Measurements from ENCODE around the gene SSBP3. TPM values are rescaled to one million over a fixed set of nuclear protein-coding genes. Genes with fewer than 3 reads are reported as not detected.
A peak's percentile ranks its signal among the peaks of the same experiment; 100 is the strongest.

Gene SSBP3
- total and polyA plus RNA-seq, 2 experiments from 2014 or later: 6.2 to 19.9 TPM

DNA sequence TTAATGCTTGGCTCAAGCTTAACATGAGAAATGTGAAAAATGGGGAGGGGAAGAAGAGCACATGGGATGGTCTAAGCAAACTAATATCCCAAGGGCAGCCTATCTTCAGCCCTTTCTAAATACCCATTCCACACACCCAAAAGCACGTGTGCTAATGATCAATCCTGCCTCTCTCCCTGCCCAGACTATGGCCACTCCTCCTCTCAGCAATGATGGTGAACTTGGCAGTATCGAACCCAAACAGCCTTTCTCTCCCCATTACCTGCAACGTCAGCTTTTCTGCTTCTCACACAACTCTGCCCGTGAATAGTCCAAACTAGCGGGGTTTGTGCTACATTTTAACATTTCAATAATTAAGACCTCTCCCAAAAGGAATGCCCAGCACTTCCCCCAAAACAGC is 41.6 kb downstream of the SSBP3 start:
- no peaks in the 10 kb centered on the region for H3K9me2 ChIP-seq (ENCODE audit: insufficient read depth)
- H3K79me2 ChIP-seq (ENCODE audit: insufficient read depth): peaks cover 88% of the 10 kb centered on the region
- H2AFZ ChIP-seq: no peak overlapping the region
- no peak overlapping the region for H3K4me2 ChIP-seq (ENCODE audit: unreplicated experiment)
- in situ Hi-C loops (cut with MboI): no loop called here
- H4K20me1 ChIP-seq (ENCODE audit: insufficient read depth): no peaks in the 10 kb centered on the region
- no peak for DNase-seq
- H3K27ac ChIP-seq: no peak overlapping the region
- H3K4me3 ChIP-seq: no peak overlapping the region
- H3K4me1 ChIP-seq (ENCODE audit: insufficient read depth): peaks cover 11% of the 10 kb centered on the region
- H3K27me3 ChIP-seq (replicated peaks; ENCODE audit: insufficient read depth): no peaks in the 10 kb centered on the region
- no peak overlapping the region for H3K9ac ChIP-seq
- no peaks in the 10 kb centered on the region for H3K36me3 ChIP-seq (ENCODE audit: low read depth)
- no peaks in the 10 kb centered on the region for H3K9me3 ChIP-seq (ENCODE audit: low read depth)
- 72 to 74% methylated on average over 5 of the region's 5 CpGs for WGBS, 2 experiments (ENCODE audit: low coverage in 1 of 2, low lambda C conversion rate in 2 of 2, missing lambda C conversion rate in 2 of 2)
- TF ChIP-seq EZH2 (IDR thresholded peaks at IDR 0.05; ENCODE audit: insufficient read depth, poor library complexity, severe bottlenecking) (no peak), EZH2phosphoT487 (IDR thresholded peaks at IDR 0.05; ENCODE audit: insufficient read depth, low read depth) (no peak)
- H3F3A ChIP-seq (ENCODE audit: insufficient read depth): 0 out of 2 replicates have a peak, but pooled peaks cover 4% of the 10 kb centered on the region

DNA sequence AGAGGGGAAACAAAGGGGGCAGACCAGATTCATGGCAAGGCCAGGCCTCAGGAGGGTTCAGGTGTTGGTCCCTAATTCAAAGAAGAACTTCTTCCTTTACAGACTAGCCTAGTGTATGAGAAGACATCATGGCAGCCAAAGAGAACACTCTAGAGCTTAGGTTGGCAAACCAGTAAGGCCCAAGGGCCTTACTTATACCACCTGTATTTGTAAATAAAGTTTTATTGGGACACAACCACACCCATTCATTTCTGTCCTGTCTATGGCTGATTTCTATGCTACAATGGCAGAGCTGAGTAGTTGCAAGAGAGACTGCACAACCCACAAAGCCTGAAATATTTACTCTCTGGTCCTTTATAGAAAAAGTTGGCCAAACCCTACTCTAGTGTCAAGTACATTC is 42.3 kb downstream of the SSBP3 start:
- H3K9ac ChIP-seq: no peak overlapping the region
- H2AFZ ChIP-seq: no peak overlapping the region
- peaks cover 11% of the 10 kb centered on the region for H3K4me1 ChIP-seq (ENCODE audit: insufficient read depth)
- no peaks in the 10 kb centered on the region for H3K27me3 ChIP-seq (replicated peaks; ENCODE audit: insufficient read depth)
- H3K9me3 ChIP-seq (ENCODE audit: low read depth): no peaks in the 10 kb centered on the region
- no peak for DNase-seq
- 0 out of 2 replicates have a peak, but pooled peaks cover 4% of the 10 kb centered on the region for H3F3A ChIP-seq (ENCODE audit: insufficient read depth)
- in situ Hi-C loops (cut with MboI): no loop called here
- TF ChIP-seq EZH2 (IDR thresholded peaks at IDR 0.05; ENCODE audit: insufficient read depth, poor library complexity, severe bottlenecking): no peak
- no peak for TF ChIP-seq EZH2phosphoT487 (IDR thresholded peaks at IDR 0.05; ENCODE audit: insufficient read depth, low read depth)
- peaks cover 89% of the 10 kb centered on the region for H3K79me2 ChIP-seq (ENCODE audit: insufficient read depth)
- H3K4me3 ChIP-seq: no peak overlapping the region
- no peaks in the 10 kb centered on the region for H4K20me1 ChIP-seq (ENCODE audit: insufficient read depth)
- no peaks in the 10 kb centered on the region for H3K9me2 ChIP-seq (ENCODE audit: insufficient read depth)
- H3K27ac ChIP-seq: no peak overlapping the region
- no peak overlapping the region for H3K4me2 ChIP-seq (ENCODE audit: unreplicated experiment)
- no peaks in the 10 kb centered on the region for H3K36me3 ChIP-seq (ENCODE audit: low read depth)

DNA sequence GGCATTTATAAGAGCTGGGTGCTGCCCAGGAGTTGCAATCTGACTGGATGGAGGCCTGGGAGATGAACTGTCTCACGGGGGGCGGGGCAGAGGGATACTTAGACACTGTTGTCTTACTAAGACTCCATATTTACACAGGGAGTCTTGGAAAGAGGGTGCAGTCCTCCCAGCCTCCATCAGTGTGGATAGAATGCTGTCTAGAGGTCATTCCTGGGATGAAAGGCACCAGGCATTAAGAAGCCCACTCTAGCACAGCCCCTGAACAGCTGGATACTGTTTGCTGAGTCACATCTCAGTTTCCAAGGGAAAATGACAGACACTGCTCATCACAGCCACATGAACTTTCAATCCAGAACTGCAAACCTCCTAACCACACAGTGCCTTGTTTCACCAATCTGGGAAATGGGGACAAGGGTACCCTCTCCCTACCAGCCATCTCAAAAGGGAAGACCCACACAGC is 43.3 kb downstream of the SSBP3 start:
- DNase-seq: peak; percentile 30
- no peaks in the 10 kb centered on the region for H3K36me3 ChIP-seq (ENCODE audit: low read depth)
- peaks cover 6% of the 10 kb centered on the region for H3K4me1 ChIP-seq (ENCODE audit: insufficient read depth)
- TF ChIP-seq EZH2phosphoT487 (IDR thresholded peaks at IDR 0.05; ENCODE audit: insufficient read depth, low read depth): no peak
- no peak for TF ChIP-seq EZH2 (IDR thresholded peaks at IDR 0.05; ENCODE audit: insufficient read depth, poor library complexity, severe bottlenecking)
- H3K9ac ChIP-seq: no peak overlapping the region
- no peaks in the 10 kb centered on the region for H3K9me2 ChIP-seq (ENCODE audit: insufficient read depth)
- 0 out of 2 replicates have a peak, but pooled peaks cover 4% of the 10 kb centered on the region for H3F3A ChIP-seq (ENCODE audit: insufficient read depth)
- in situ Hi-C loops (cut with MboI): no loop called here
- peaks cover 89% of the 10 kb centered on the region for H3K79me2 ChIP-seq (ENCODE audit: insufficient read depth)
- no peak overlapping the region for H2AFZ ChIP-seq
- H4K20me1 ChIP-seq (ENCODE audit: insufficient read depth): no peaks in the 10 kb centered on the region
- no peak overlapping the region for H3K27ac ChIP-seq
- WGBS, 2 experiments (ENCODE audit: low coverage in 1 of 2, low lambda C conversion rate in 2 of 2, missing lambda C conversion rate in 2 of 2): 85% methylated on average over 2 of the region's 2 CpGs
- no peak overlapping the region for H3K4me3 ChIP-seq
- H3K4me2 ChIP-seq (ENCODE audit: unreplicated experiment): no peak overlapping the region
- no peaks in the 10 kb centered on the region for H3K27me3 ChIP-seq (replicated peaks; ENCODE audit: insufficient read depth)
- no peaks in the 10 kb centered on the region for H3K9me3 ChIP-seq (ENCODE audit: low read depth)

DNA sequence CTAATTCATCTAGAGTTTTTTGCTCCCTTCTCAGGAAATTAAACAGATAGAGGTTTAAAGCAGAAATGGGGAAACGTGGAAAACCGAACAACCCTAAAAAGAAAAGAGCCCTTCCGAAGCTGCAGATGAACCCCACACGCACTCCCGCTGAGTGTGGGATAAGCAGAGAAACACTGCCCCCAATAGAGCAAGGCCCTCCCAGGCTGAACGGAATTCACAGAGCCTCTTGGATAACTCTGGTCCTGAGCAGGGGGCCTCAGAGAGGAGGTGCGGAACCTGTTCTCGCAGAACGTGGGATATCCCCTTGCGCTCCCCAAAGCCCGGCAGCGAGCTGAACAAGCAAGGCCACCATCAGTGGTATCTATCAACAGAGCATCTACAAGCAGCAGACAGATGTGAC is 44.9 kb downstream of the SSBP3 start:
- Histone ChIP-seq H3K36me3 (ENCODE audit: low read depth) (no peaks in the 10 kb centered on the region), H3K4me3 (no peak overlapping the region), H4K20me1 (ENCODE audit: insufficient read depth) (no peaks in the 10 kb centered on the region), H3K9ac (no peak overlapping the region), H3K9me3 (ENCODE audit: low read depth) (no peaks in the 10 kb centered on the region), H2AFZ (no peak overlapping the region), H3K4me2 (ENCODE audit: unreplicated experiment) (no peak overlapping the region), H3K9me2 (ENCODE audit: insufficient read depth) (no peaks in the 10 kb centered on the region), H3K27me3 (replicated peaks; ENCODE audit: insufficient read depth) (no peaks in the 10 kb centered on the region), H3F3A (ENCODE audit: insufficient read depth) (no peaks in the 10 kb centered on the region), H3K4me1 (ENCODE audit: insufficient read depth) (no peaks in the 10 kb centered on the region), H3K27ac (no peak overlapping the region), H3K79me2 (ENCODE audit: insufficient read depth) (peaks cover 94% of the 10 kb centered on the region)
- TF ChIP-seq EZH2phosphoT487 (IDR thresholded peaks at IDR 0.05; ENCODE audit: insufficient read depth, low read depth) (no peak), EZH2 (IDR thresholded peaks at IDR 0.05; ENCODE audit: insufficient read depth, poor library complexity, severe bottlenecking) (no peak)
- in situ Hi-C loops (cut with MboI): no loop called here
- 81 to 84% methylated on average over 12 of the region's 12 CpGs for WGBS, 2 experiments (ENCODE audit: low coverage in 1 of 2, low lambda C conversion rate in 2 of 2, missing lambda C conversion rate in 2 of 2)
- DNase-seq: no peak
